ENCODE data around the gene INSIG2.

DNA sequence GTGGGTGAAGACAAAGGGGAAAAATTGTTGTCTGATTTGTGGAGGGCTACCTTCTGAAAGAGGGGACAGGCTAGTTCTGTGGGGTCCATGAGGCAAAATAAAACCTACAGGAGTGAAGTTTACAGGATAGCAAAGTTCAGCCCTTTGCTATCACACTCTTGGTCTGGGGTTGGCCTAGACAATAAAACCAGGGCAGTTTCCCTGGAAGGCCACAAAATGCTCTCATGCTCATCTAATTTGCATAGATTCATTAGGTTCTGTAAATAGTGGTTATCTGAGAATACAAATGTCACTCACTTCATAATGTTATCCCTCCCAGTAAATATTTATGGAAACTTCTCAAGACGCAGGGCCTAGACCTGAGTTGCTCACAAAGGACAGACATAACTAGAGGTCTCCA, 63.6 kb downstream of the INSIG2 start:
- TF ChIP-seq POLR2A (IDR thresholded peaks at IDR 0.05) = no peak
- TF ChIP-seq, protein P1, sequence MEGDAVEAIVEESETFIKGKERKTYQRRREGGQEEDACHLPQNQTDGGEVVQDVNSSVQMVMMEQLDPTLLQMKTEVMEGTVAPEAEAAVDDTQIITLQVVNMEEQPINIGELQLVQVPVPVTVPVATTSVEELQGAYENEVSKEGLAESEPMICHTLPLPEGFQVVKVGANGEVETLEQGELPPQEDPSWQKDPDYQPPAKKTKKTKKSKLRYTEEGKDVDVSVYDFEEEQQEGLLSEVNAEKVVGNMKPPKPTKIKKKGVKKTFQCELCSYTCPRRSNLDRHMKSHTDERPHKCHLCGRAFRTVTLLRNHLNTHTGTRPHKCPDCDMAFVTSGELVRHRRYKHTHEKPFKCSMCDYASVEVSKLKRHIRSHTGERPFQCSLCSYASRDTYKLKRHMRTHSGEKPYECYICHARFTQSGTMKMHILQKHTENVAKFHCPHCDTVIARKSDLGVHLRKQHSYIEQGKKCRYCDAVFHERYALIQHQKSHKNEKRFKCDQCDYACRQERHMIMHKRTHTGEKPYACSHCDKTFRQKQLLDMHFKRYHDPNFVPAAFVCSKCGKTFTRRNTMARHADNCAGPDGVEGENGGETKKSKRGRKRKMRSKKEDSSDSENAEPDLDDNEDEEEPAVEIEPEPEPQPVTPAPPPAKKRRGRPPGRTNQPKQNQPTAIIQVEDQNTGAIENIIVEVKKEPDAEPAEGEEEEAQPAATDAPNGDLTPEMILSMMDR (IDR thresholded peaks at IDR 0.05) = no peak

Data from tibial nerve (tissue), 3 donors.